HepG2 (cell line): ENCODE measurements around the gene LHFPL6.

Source experiments
- FOXK2 ChIP-seq: fragments of 450-650 bp; IDR thresholded peaks from 2 replicates; pipeline ENCODE4 v1.6.1; 2016
- PAF1 ChIP-seq: IDR thresholded peaks from 2 replicates; pipeline ENCODE4 v1.6.1; 2016; ENCODE audit warnings: missing genetic modification reagents, missing compliant biosample characterization
- SETDB1 ChIP-seq: sonication (generic); formaldehyde crosslinking; IDR thresholded peaks from 2 replicates; pipeline ENCODE4 v1.5.1; 2020; ENCODE audit warnings: missing genetic modification reagents, mild to moderate bottlenecking, borderline replicate concordance

DNA sequence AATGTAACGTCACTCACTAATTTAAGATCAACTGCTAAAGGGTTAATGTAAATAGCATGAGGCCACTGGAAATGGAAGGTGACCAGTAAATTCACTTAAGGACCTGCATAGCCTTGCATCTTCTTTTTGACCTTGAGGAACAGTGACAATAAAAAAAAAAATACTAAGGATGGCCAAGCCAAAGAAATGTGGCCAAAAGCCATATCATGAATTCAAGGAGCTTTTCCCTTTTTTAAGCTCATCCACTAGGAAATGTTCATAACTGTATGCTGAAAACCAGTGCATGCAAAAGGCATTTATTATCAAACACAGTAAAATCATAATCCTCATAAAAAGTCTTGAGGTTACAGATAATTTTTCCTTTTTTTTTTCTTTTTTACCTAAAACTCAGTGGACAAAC is 77.5 kb downstream of the LHFPL6 start:
- TF ChIP-seq SETDB1 (CRISPR knock-in tag): no peak
- TF ChIP-seq FOXK2: no peak
- no peak for TF ChIP-seq PAF1 (CRISPR knock-in tag)
